ENCODE results near the gene ACP1.

ACP1 gene

GRCh38 chr2:263774-264492, 814 bp upstream of the ACP1 start, which contains the start of gene SH3YL1:
TSS of gene SH3YL1 (minus strand) at chr2:264032. CDS start at chr2:263984, 48 bp downstream.
- H3K4me2 ChIP-seq, result peak within 1 kb of the TSS; percentile 81; the same call in 1 of the 2 replicates
- H3K27ac ChIP-seq, result peak within 1 kb of the TSS; percentile 52
- H4K20me1 ChIP-seq (ENCODE audit: insufficient read depth), result 0 out of 2 replicates have a peak, but pooled peaks cover 9% of the 10 kb centered on the region
- no peak for TF ChIP-seq CTCF (conservative IDR thresholded peaks at IDR 0.05; ENCODE audit: low read depth, low read length)
- H3K27me3 ChIP-seq (ENCODE audit: insufficient read depth, low read depth), result no peaks in the 10 kb centered on the region
- H3K79me2 ChIP-seq (ENCODE audit: insufficient read depth, low read depth), result peaks cover 42% of the 10 kb centered on the region
- no peaks in the 10 kb centered on the region for H3K36me3 ChIP-seq (ENCODE audit: insufficient read depth)
- H3K9ac ChIP-seq, result peak within 1 kb of the TSS; percentile 73
- H3K4me1 ChIP-seq (ENCODE audit: low read depth, poor library complexity, severe bottlenecking), result peaks cover 20% of the 10 kb centered on the region
- peak within 1 kb of the TSS; percentile 54 for H2AFZ ChIP-seq (ENCODE audit: low read depth)
- H3K4me3 ChIP-seq (IDR thresholded peaks at IDR 0.05; ENCODE audit: insufficient read depth, low read depth, low read length), result no peak within 1 kb of the TSS

- no peaks in the 10 kb centered on the region for H3K27me3 ChIP-seq (ENCODE audit: insufficient read depth, low read depth)
- H3K36me3 ChIP-seq (ENCODE audit: insufficient read depth), result no peaks in the 10 kb centered on the region
- H3K4me2 ChIP-seq, result no peak overlapping the region
- peaks cover 85% of the 10 kb centered on the region for H3K79me2 ChIP-seq (ENCODE audit: insufficient read depth, low read depth)
- H3K27ac ChIP-seq, result no peak overlapping the region
- H2AFZ ChIP-seq (ENCODE audit: low read depth), result no peak overlapping the region
- H3K4me1 ChIP-seq (ENCODE audit: low read depth, poor library complexity, severe bottlenecking), result peaks cover 20% of the 10 kb centered on the region
- H3K4me3 ChIP-seq (IDR thresholded peaks at IDR 0.05; ENCODE audit: insufficient read depth, low read depth, low read length), result no peak overlapping the region
- H3K9ac ChIP-seq, result no peak overlapping the region
- H4K20me1 ChIP-seq (ENCODE audit: insufficient read depth), result 0 out of 2 replicates have a peak, but pooled peaks cover 9% of the 10 kb centered on the region
- TF ChIP-seq CTCF (conservative IDR thresholded peaks at IDR 0.05; ENCODE audit: low read depth, low read length), result no peak
Observed at GRCh38 chr2:268323-268722, 3.6 kb downstream of the ACP1 start.

- H3K27ac ChIP-seq, result no peak overlapping the region
- no peaks in the 10 kb centered on the region for H3K36me3 ChIP-seq (ENCODE audit: insufficient read depth)
- H4K20me1 ChIP-seq (ENCODE audit: insufficient read depth), result 0 out of 2 replicates have a peak, but pooled peaks cover 9% of the 10 kb centered on the region
- no peaks in the 10 kb centered on the region for H3K27me3 ChIP-seq (ENCODE audit: insufficient read depth, low read depth)
- peaks cover 20% of the 10 kb centered on the region for H3K4me1 ChIP-seq (ENCODE audit: low read depth, poor library complexity, severe bottlenecking)
- peaks cover 96% of the 10 kb centered on the region for H3K79me2 ChIP-seq (ENCODE audit: insufficient read depth, low read depth)
- H2AFZ ChIP-seq (ENCODE audit: low read depth), result no peak overlapping the region
- H3K4me3 ChIP-seq (IDR thresholded peaks at IDR 0.05; ENCODE audit: insufficient read depth, low read depth, low read length), result no peak overlapping the region
- no peak overlapping the region for H3K4me2 ChIP-seq
- H3K9ac ChIP-seq, result no peak overlapping the region
- no peak for TF ChIP-seq CTCF (conservative IDR thresholded peaks at IDR 0.05; ENCODE audit: low read depth, low read length)
Observed at GRCh38 chr2:269356-270030, 4.7 kb downstream of the ACP1 start.

- Histone ChIP-seq H3K4me1 (ENCODE audit: low read depth, poor library complexity, severe bottlenecking) (peaks cover 17% of the 10 kb centered on the region), H3K9ac (no peak overlapping the region), H3K27ac (no peak overlapping the region), H3K4me2 (no peak overlapping the region), H2AFZ (ENCODE audit: low read depth) (no peak overlapping the region), H3K79me2 (ENCODE audit: insufficient read depth, low read depth) (peaks cover 86% of the 10 kb centered on the region), H3K36me3 (ENCODE audit: insufficient read depth) (no peaks in the 10 kb centered on the region), H4K20me1 (ENCODE audit: insufficient read depth) (0 out of 2 replicates have a peak, but pooled peaks cover 9% of the 10 kb centered on the region), H3K4me3 (IDR thresholded peaks at IDR 0.05; ENCODE audit: insufficient read depth, low read depth, low read length) (no peak overlapping the region), H3K27me3 (ENCODE audit: insufficient read depth, low read depth) (no peaks in the 10 kb centered on the region)
- TF ChIP-seq CTCF (conservative IDR thresholded peaks at IDR 0.05; ENCODE audit: low read depth, low read length), result no peak
Observed at GRCh38 chr2:270861-271260, 6.1 kb downstream of the ACP1 start.

Measured in KMS-11 (cell line).